SK-N-SH (cell line): ENCODE results near the gene KRT72.

Source experiments
- CTCF ChIP-seq: fragments of 200-600 bp; sonication (generic); IDR thresholded peaks from 2 replicates; pipeline ENCODE4 v1.6.1; 2017; ENCODE audit warnings: antibody characterized with exemption, mild to moderate bottlenecking, moderate library complexity
- FOSL2 ChIP-seq: IDR thresholded peaks from 2 replicates; pipeline ENCODE4 v1.4.0; 2012; ENCODE audit warnings: low read depth, mild to moderate bottlenecking, moderate library complexity, borderline replicate concordance
- FOXM1 ChIP-seq: IDR thresholded peaks from 2 replicates; pipeline ENCODE4 v1.4.0; 2012; ENCODE audit warnings: low read depth, mild to moderate bottlenecking
- GATA2 ChIP-seq: sonication (generic); formaldehyde crosslinking; IDR thresholded peaks from 2 replicates; pipeline ENCODE4 v1.5.0; 2020; ENCODE audit warnings: mild to moderate bottlenecking, missing genetic modification reagents
- JUND ChIP-seq: IDR thresholded peaks from 2 replicates; pipeline ENCODE4 v1.4.0; 2012
- MXI1 ChIP-seq: IDR thresholded peaks from 2 replicates; pipeline ENCODE4 v1.6.1; 2012; ENCODE audit warnings: mild to moderate bottlenecking, low read depth, low read length, improper control_type of control experiment
- POLR2AphosphoS5 ChIP-seq: IDR thresholded peaks from 2 replicates; pipeline ENCODE4 v1.6.1; 2012; ENCODE audit warnings: low read depth, low read length
- RAD21 ChIP-seq: IDR thresholded peaks from 2 replicates; pipeline ENCODE4 v1.6.1; 2012; ENCODE audit warnings: mild to moderate bottlenecking, low read length
- RCOR1 ChIP-seq: fragments of 150-350 bp; IDR thresholded peaks from 2 replicates; pipeline ENCODE4 v1.6.1; 2017; ENCODE audit warnings: antibody characterized with exemption, low read length
- RXRA ChIP-seq: IDR thresholded peaks from 2 replicates; pipeline ENCODE4 v1.4.0; 2012; ENCODE audit warnings: low read depth, mild to moderate bottlenecking, borderline replicate concordance
- SIN3A ChIP-seq: IDR thresholded peaks from 2 replicates; pipeline ENCODE4 v1.6.1; 2012; ENCODE audit warnings: low read depth, mild to moderate bottlenecking, low read length, moderate library complexity, borderline replicate concordance
- SMC3 ChIP-seq: IDR thresholded peaks from 2 replicates; pipeline ENCODE4 v1.6.1; 2012; ENCODE audit warnings: low read depth, low read length, improper control_type of control experiment
- TCF12 ChIP-seq: IDR thresholded peaks from 2 replicates; pipeline ENCODE4 v1.4.0; 2012
- TF ChIP-seq, protein P1 (sequence below): IDR thresholded peaks from 2 replicates; pipeline ENCODE4 v1.6.1; 2012; ENCODE audit warnings: mild to moderate bottlenecking, low read depth, low read length, moderate library complexity

- no peak for TF ChIP-seq SMC3
- TF ChIP-seq MXI1: no peak
- no peak for TF ChIP-seq CTCF
- TF ChIP-seq POLR2AphosphoS5: no peak
- TF ChIP-seq RXRA: no peak
- TF ChIP-seq, protein P1, sequence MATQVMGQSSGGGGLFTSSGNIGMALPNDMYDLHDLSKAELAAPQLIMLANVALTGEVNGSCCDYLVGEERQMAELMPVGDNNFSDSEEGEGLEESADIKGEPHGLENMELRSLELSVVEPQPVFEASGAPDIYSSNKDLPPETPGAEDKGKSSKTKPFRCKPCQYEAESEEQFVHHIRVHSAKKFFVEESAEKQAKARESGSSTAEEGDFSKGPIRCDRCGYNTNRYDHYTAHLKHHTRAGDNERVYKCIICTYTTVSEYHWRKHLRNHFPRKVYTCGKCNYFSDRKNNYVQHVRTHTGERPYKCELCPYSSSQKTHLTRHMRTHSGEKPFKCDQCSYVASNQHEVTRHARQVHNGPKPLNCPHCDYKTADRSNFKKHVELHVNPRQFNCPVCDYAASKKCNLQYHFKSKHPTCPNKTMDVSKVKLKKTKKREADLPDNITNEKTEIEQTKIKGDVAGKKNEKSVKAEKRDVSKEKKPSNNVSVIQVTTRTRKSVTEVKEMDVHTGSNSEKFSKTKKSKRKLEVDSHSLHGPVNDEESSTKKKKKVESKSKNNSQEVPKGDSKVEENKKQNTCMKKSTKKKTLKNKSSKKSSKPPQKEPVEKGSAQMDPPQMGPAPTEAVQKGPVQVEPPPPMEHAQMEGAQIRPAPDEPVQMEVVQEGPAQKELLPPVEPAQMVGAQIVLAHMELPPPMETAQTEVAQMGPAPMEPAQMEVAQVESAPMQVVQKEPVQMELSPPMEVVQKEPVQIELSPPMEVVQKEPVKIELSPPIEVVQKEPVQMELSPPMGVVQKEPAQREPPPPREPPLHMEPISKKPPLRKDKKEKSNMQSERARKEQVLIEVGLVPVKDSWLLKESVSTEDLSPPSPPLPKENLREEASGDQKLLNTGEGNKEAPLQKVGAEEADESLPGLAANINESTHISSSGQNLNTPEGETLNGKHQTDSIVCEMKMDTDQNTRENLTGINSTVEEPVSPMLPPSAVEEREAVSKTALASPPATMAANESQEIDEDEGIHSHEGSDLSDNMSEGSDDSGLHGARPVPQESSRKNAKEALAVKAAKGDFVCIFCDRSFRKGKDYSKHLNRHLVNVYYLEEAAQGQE: no peak
- no peak for TF ChIP-seq RCOR1
- TF ChIP-seq GATA2 (CRISPR knock-in tag): no peak
- no peak for TF ChIP-seq TCF12
- TF ChIP-seq RAD21: no peak
- TF ChIP-seq JUND: no peak
- TF ChIP-seq SIN3A: no peak
- no peak for TF ChIP-seq FOSL2
- no peak for TF ChIP-seq FOXM1
Measured at GRCh38 chr12:52618866-52619265, 17.6 kb upstream of the KRT72 start.
